Endothelial cell (in vitro differentiated cells): ENCODE data around the gene NOL4L. TPM values are rescaled to one million over a fixed set of nuclear protein-coding genes. Genes with fewer than 3 reads are reported as not detected.
A peak's percentile ranks its signal among the peaks of the same experiment; 100 is the strongest.
"Not testable (repeated sequence)": the region's sequence is repeated elsewhere in the genome, so short reads cannot be mapped to it uniquely, and the experiment has no call there.

Source experiments
- DNase-seq: peaks from one replicate; pipeline ENCODE4 v3.0.0; 2021; ENCODE audit warnings: low spot score
- H3K27ac Mint-ChIP-seq: one replicate; pipeline ENCODE4 v1.8.0; 2021; ENCODE audit warnings: mixed read lengths, inconsistent platforms; ENCODE audit not compliant: unreplicated experiment
- H3K27me3 Mint-ChIP-seq: one replicate; pipeline ENCODE4 v1.8.0; 2021; ENCODE audit warnings: mild to moderate bottlenecking, moderate library complexity, mixed read lengths, inconsistent platforms; ENCODE audit not compliant: unreplicated experiment
- H3K36me3 Mint-ChIP-seq: one replicate; pipeline ENCODE4 v1.8.0; 2021; ENCODE audit warnings: mild to moderate bottlenecking, low read depth, mixed read lengths, inconsistent platforms; ENCODE audit not compliant: unreplicated experiment
- H3K4me1 Mint-ChIP-seq: one replicate; pipeline ENCODE4 v1.8.0; 2021; ENCODE audit warnings: mild to moderate bottlenecking, mixed read lengths, inconsistent platforms; ENCODE audit not compliant: unreplicated experiment
- H3K4me3 Mint-ChIP-seq: one replicate; pipeline ENCODE4 v1.8.0; 2021; ENCODE audit warnings: mild to moderate bottlenecking, mixed read lengths, inconsistent platforms; ENCODE audit not compliant: unreplicated experiment
- H3K9me3 Mint-ChIP-seq: one replicate; pipeline ENCODE4 v1.8.0; 2021; ENCODE audit warnings: mixed read lengths, inconsistent platforms; ENCODE audit not compliant: unreplicated experiment
- CTCF ChIP-seq: fragments of 200-600 bp; sonication (generic); IDR thresholded peaks from one replicate; pipeline ENCODE4 v1.5.0; 2021; ENCODE audit warnings: antibody characterized with exemption; ENCODE audit not compliant: unreplicated experiment
- total RNA-seq: library from RNA; stranded (reverse); fragmentation: NEBNext Ultra II Directional; extraction: Animal tissue kit (Norgen Biotek cat#: 25700); gene quantifications from one replicate; pipeline ENCODE4 v1.2.1, GENCODE V29; 2021; ENCODE audit not compliant: unreplicated experiment

Gene NOL4L
- total RNA-seq, 1 donor from 2014 or later = 150 TPM

GRCh38 chr20:32421290-32421689, 163.8 kb downstream of the NOL4L start:
- no peak for TF ChIP-seq CTCF
- no peak for DNase-seq
- Mint-ChIP-seq H3K36me3 (peaks cover 3% of the 10 kb centered on the region), H3K9me3 (no peaks in the 10 kb centered on the region), H3K4me1 (no peaks in the 10 kb centered on the region), H3K27me3 (peaks cover 2% of the 10 kb centered on the region), H3K27ac (no peak overlapping the region), H3K4me3 (no peak overlapping the region)

DNA sequence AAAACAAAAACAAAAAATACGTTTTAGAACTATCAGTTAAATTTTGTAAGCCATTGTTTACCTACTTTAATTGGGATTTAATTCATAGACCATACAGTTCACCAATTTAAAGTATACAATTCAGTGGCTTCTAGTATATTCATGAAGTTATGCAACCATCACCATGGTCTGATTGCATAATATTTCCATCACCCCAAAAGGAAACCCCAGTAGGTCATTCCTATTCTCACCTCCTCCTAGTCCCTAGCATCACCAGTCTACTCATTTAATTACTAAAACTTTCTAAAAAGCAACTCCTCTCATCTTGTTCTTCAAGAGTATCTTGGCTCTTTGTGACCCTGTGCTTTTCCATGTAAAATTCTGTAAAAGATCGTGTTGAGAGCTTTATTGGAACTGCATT, 166.8 kb downstream of the NOL4L start:
- H3K27ac Mint-ChIP-seq = no peak overlapping the region
- no peaks in the 10 kb centered on the region for H3K9me3 Mint-ChIP-seq
- H3K4me3 Mint-ChIP-seq = no peak overlapping the region
- H3K36me3 Mint-ChIP-seq = peaks cover 3% of the 10 kb centered on the region
- DNase-seq = no peak
- peaks cover 2% of the 10 kb centered on the region for H3K27me3 Mint-ChIP-seq
- no peak for TF ChIP-seq CTCF
- peaks cover 16% of the 10 kb centered on the region for H3K4me1 Mint-ChIP-seq

DNA sequence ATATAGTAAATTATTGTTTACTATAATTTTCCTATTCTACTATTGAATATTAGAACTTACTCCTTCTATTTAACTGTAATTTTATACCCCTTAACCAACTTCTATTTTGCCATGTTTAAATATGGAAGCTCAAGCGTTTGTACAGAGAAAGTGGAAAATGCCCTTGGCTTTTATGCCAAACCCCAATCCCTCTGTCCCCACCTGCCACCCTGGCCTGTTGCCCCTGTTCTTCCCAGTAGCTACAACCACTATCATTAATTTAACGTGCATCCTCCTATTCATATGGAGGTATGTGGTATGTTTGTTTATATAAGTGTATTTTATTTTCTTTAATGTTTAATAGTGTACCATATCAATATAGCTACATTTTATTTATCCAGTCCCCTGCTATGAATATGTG, 168.9 kb downstream of the NOL4L start:
- Mint-ChIP-seq H3K4me1 (peaks cover 16% of the 10 kb centered on the region), H3K27ac (no peak overlapping the region), H3K36me3 (no peaks in the 10 kb centered on the region), H3K27me3 (peaks cover 2% of the 10 kb centered on the region), H3K4me3 (no peak overlapping the region), H3K9me3 (no peaks in the 10 kb centered on the region)
- no peak for DNase-seq
- no peak for TF ChIP-seq CTCF

DNA sequence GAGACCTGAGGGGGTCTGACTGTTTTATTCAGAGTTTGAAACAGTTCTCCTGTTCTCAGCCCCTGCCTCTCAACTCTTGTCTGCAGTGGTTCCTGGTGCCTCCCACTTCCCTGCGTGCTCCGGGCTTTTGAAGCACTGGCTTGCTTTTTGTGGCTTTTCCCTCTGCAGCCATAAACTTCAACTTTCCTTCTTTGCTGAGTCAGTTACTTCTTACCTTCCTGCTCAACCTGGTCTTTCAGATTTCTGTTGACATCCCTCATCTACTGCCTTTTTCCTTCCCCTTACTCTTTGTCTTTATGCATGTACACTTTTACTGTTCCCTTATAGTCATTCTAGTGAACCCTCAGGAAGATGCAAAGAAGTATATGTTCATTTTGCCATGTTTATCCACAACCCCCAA, 169.6 kb downstream of the NOL4L start:
- peak overlapping the region; percentile 6 for H3K27ac Mint-ChIP-seq
- no peaks in the 10 kb centered on the region for H3K27me3 Mint-ChIP-seq
- H3K4me1 Mint-ChIP-seq = peaks cover 16% of the 10 kb centered on the region
- DNase-seq = no peak
- no peaks in the 10 kb centered on the region for H3K36me3 Mint-ChIP-seq
- H3K4me3 Mint-ChIP-seq = no peak overlapping the region
- no peak for TF ChIP-seq CTCF
- no peaks in the 10 kb centered on the region for H3K9me3 Mint-ChIP-seq

GRCh38 chr20:32411955-32412706, 173.0 kb downstream of the NOL4L start:
- H3K9me3 Mint-ChIP-seq = no peaks in the 10 kb centered on the region
- H3K4me3 Mint-ChIP-seq = no peak overlapping the region
- DNase-seq = no peak
- no peaks in the 10 kb centered on the region for H3K36me3 Mint-ChIP-seq
- no peak overlapping the region for H3K27ac Mint-ChIP-seq
- peaks cover 16% of the 10 kb centered on the region for H3K4me1 Mint-ChIP-seq
- H3K27me3 Mint-ChIP-seq = no peaks in the 10 kb centered on the region
- TF ChIP-seq CTCF = no peak

DNA sequence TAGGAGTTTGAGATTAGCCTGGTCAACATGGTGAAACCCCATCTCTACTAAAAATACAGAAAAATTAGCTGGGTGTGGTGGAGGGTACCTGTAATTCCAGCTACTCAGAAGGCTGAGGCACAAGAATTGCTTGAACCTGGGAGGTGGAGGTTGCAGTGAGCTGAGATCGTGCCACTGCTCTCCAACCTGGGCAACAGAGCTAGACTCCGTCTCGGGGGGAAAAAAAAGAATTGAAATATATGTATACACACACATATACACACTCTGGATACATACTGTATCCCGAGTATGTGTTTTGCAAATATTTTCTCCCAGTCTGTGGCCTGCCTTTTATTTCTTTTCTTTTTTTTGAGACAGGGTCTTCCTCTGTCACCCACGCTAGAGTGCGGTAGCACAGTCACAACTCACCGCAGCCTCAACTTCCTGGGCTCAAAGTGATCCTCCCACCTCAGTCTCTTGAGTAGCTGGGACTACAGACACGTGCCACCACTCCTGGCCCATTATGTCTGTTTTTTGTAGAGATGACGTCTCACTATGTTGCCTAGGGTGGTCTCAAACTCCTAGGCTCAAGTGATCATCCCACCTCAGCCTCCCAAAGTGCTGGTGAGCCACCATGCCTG, 177.9 kb downstream of the NOL4L start:
- H3K4me1 Mint-ChIP-seq, H3K36me3 Mint-ChIP-seq, H3K27ac Mint-ChIP-seq, H3K27me3 Mint-ChIP-seq, DNase-seq, H3K4me3 Mint-ChIP-seq, H3K9me3 Mint-ChIP-seq: not testable (repeated sequence)
